ENCODE data around the gene HIPK2. TPM values are rescaled to one million over a fixed set of nuclear protein-coding genes. Genes with fewer than 3 reads are reported as not detected.

The HIPK2 gene
- polyA plus RNA-seq, 3 donors = 1.6 to 12.1 (median 3.0) TPM

DNA sequence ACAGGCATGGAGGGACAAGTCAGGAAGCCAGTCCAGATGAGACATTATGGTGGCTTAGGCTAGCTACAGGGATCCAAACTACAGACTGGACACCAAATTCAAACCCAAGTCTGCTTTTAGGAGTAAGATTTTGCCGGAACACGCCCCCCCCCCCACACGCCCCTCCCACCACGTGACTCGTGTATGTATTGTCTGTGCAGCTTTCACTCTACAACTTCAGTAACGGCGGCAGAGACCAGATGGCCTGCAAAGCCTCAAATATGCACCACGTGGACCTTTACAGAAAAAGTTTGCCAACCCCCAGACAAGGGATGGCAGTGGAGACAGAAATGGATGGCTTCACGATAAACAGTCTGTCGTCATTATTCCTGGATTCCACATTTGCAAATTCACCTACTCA is 14.5 kb downstream of the HIPK2 start:
- H3K27ac ChIP-seq (ENCODE audit: low read depth in 1 of 2, low read length in 2 of 2) = no peak overlapping the region
- no peak overlapping the region for H2AFZ ChIP-seq (ENCODE audit: insufficient read depth, low read depth, low read length, poor library complexity, severe bottlenecking)
- no peaks in the 10 kb centered on the region for H3K9me3 ChIP-seq (replicated peaks in 1 of 2; ENCODE audit: control insufficient read depth in 1 of 2, insufficient read depth in 1 of 2, low read length in 2 of 2)
- intact Hi-C loops (cut with micrococcal nuclease) = no loop called here
- Mint-ChIP-seq H3K27me3 (ENCODE audit: low read depth in 3 of 3) (peaks cover 0 to 5% (median 0%) of the 10 kb centered on the region in 3 donors), H3K9me3 (no peaks in the 10 kb centered on the region), H3K36me3 (peaks cover 44 to 59% of the 10 kb centered on the region in 2 donors), H3K4me3 (no peak overlapping the region), H3K4me1 (peaks cover 52% of the 10 kb centered on the region), H3K27ac (peak overlapping the region in 1 of 7 donors; percentile 38)
- no peak overlapping the region for H3K4me3 ChIP-seq (replicated peaks in 1 of 3; ENCODE audit: low read depth in 2 of 3, low read length in 3 of 3)
- H3K27me3 ChIP-seq (ENCODE audit: control insufficient read depth in 2 of 2, insufficient read depth in 2 of 2, low read length in 2 of 2) = no peaks in the 10 kb centered on the region
- peaks cover 91% of the 10 kb centered on the region for H4K20me1 ChIP-seq (ENCODE audit: insufficient read depth, low read length)
- peaks cover 99% of the 10 kb centered on the region for H3K79me2 ChIP-seq (ENCODE audit: insufficient read depth, low read length)
- peaks cover 0 to 37% of the 10 kb centered on the region in 2 donors for H3K36me3 ChIP-seq (replicated peaks in 1 of 2; ENCODE audit: control insufficient read depth in 1 of 2, insufficient read depth in 2 of 2, low read length in 2 of 2)
- DNase-seq = no peak
- H3K4me2 ChIP-seq (replicated peaks; ENCODE audit: extremely low read depth, low read length, poor library complexity, severe bottlenecking) = no peak overlapping the region
- peaks cover 21 to 32% of the 10 kb centered on the region in 2 donors for H3K4me1 ChIP-seq (ENCODE audit: control insufficient read depth in 1 of 2, insufficient read depth in 2 of 2, low read length in 2 of 2)
- no peak for TF ChIP-seq CTCF (IDR thresholded peaks at IDR 0.05)
- no peak overlapping the region for H3K9ac ChIP-seq (ENCODE audit: insufficient read depth, low read length, poor library complexity, severe bottlenecking)
- WGBS (ENCODE audit: insufficient coverage) = 94% methylated on average over 2 of the region's 10 CpGs

DNA sequence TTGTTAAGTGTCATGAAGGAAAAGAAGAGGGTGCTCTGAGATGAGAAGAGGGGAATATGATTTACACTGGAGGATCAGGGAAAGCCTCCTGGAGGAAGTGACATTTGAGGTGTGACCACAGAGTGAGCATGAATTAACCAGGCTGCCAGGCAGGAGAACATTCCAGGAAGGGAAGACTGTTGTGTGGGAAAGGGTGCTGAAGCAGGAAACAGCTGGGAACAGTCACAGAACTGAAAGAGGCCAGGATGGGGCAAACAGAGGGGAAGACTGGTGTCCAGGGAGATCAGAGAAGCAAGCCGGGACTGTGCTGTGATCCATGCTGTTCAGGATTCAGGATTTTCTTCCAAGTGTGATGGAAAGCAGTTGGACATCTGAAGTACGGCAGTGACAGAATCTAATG is 14.9 kb downstream of the HIPK2 start:
- no peaks in the 10 kb centered on the region for H3K27me3 ChIP-seq (ENCODE audit: control insufficient read depth in 2 of 2, insufficient read depth in 2 of 2, low read length in 2 of 2)
- no peak overlapping the region for H3K4me3 Mint-ChIP-seq
- H3K4me1 ChIP-seq (ENCODE audit: control insufficient read depth in 1 of 2, insufficient read depth in 2 of 2, low read length in 2 of 2) = peaks cover 17 to 27% of the 10 kb centered on the region in 2 donors
- intact Hi-C loops (cut with micrococcal nuclease) = no loop called here
- H3K4me2 ChIP-seq (replicated peaks; ENCODE audit: extremely low read depth, low read length, poor library complexity, severe bottlenecking) = no peak overlapping the region
- peaks cover 91% of the 10 kb centered on the region for H4K20me1 ChIP-seq (ENCODE audit: insufficient read depth, low read length)
- peaks cover 0 to 37% of the 10 kb centered on the region in 2 donors for H3K36me3 ChIP-seq (replicated peaks in 1 of 2; ENCODE audit: control insufficient read depth in 1 of 2, insufficient read depth in 2 of 2, low read length in 2 of 2)
- no peak overlapping the region for H2AFZ ChIP-seq (ENCODE audit: insufficient read depth, low read depth, low read length, poor library complexity, severe bottlenecking)
- H3K27ac ChIP-seq (ENCODE audit: low read depth in 1 of 2, low read length in 2 of 2) = no peak overlapping the region
- no peaks in the 10 kb centered on the region for H3K9me3 ChIP-seq (replicated peaks in 1 of 2; ENCODE audit: control insufficient read depth in 1 of 2, insufficient read depth in 1 of 2, low read length in 2 of 2)
- WGBS (ENCODE audit: insufficient coverage) = 88% methylated on average over 1 of the region's 2 CpGs
- no peak overlapping the region for H3K4me3 ChIP-seq (replicated peaks in 1 of 3; ENCODE audit: low read depth in 2 of 3, low read length in 3 of 3)
- TF ChIP-seq CTCF (IDR thresholded peaks at IDR 0.05) = no peak
- H3K36me3 Mint-ChIP-seq = peaks cover 44 to 55% of the 10 kb centered on the region in 2 donors
- H3K4me1 Mint-ChIP-seq = peaks cover 48% of the 10 kb centered on the region
- peaks cover 0 to 5% (median 0%) of the 10 kb centered on the region in 3 donors for H3K27me3 Mint-ChIP-seq (ENCODE audit: low read depth in 3 of 3)
- no peaks in the 10 kb centered on the region for H3K9me3 Mint-ChIP-seq
- H3K9ac ChIP-seq (ENCODE audit: insufficient read depth, low read length, poor library complexity, severe bottlenecking) = no peak overlapping the region
- H3K79me2 ChIP-seq (ENCODE audit: insufficient read depth, low read length) = peaks cover 99% of the 10 kb centered on the region
- H3K27ac Mint-ChIP-seq = peak overlapping the region in 1 of 7 donors; percentile 38
- DNase-seq = no peak

Data from CD14-positive monocyte (primary cell).